Ishikawa (cell line): ENCODE measurements around the gene TBC1D22A.

Source experiments
- CEBPB ChIP-seq: IDR thresholded peaks from 2 replicates; pipeline ENCODE4 v1.6.1; 2012
- CREB1 ChIP-seq: IDR thresholded peaks from 2 replicates; pipeline ENCODE4 v1.6.1; 2012; ENCODE audit warnings: low read depth
- EGR1 ChIP-seq: IDR thresholded peaks from 2 replicates; pipeline ENCODE4 v1.6.1; 2012
- EP300 ChIP-seq: IDR thresholded peaks from 2 replicates; pipeline ENCODE4 v1.6.1; 2012; ENCODE audit warnings: borderline replicate concordance
- FOXM1 ChIP-seq: IDR thresholded peaks from 2 replicates; pipeline ENCODE4 v1.6.1; 2012; ENCODE audit warnings: low read depth, borderline replicate concordance
- NFIC ChIP-seq: IDR thresholded peaks from 2 replicates; pipeline ENCODE4 v1.6.1; 2012
- RAD21 ChIP-seq: IDR thresholded peaks from 2 replicates; pipeline ENCODE4 v1.6.1; 2012; ENCODE audit warnings: low read depth
- TAF1 ChIP-seq: IDR thresholded peaks from 2 replicates; pipeline ENCODE4 v1.6.1; 2012; ENCODE audit warnings: low read depth, mild to moderate bottlenecking
- TCF12 ChIP-seq: IDR thresholded peaks from 2 replicates; pipeline ENCODE4 v1.6.1; 2012; ENCODE audit warnings: low read depth
- TEAD4 ChIP-seq: IDR thresholded peaks from 2 replicates; pipeline ENCODE4 v1.6.1; 2012
- YY1 ChIP-seq: IDR thresholded peaks from 2 replicates; pipeline ENCODE4 v1.6.1; 2012; ENCODE audit warnings: low read depth
- ZBTB7A ChIP-seq: IDR thresholded peaks from 2 replicates; pipeline ENCODE4 v1.6.1; 2012; ENCODE audit warnings: low read depth
- TF ChIP-seq, protein P1 (sequence below): IDR thresholded peaks from 2 replicates; pipeline ENCODE4 v1.6.1; 2012; ENCODE audit warnings: low read depth, mild to moderate bottlenecking
- TF ChIP-seq, protein P2 (sequence below): IDR thresholded peaks from 2 replicates; pipeline ENCODE4 v1.6.1; 2012
- TF ChIP-seq, protein P3 (sequence below): IDR thresholded peaks from 2 replicates; pipeline ENCODE4 v1.6.1; 2012

Gene TBC1D22A

DNA sequence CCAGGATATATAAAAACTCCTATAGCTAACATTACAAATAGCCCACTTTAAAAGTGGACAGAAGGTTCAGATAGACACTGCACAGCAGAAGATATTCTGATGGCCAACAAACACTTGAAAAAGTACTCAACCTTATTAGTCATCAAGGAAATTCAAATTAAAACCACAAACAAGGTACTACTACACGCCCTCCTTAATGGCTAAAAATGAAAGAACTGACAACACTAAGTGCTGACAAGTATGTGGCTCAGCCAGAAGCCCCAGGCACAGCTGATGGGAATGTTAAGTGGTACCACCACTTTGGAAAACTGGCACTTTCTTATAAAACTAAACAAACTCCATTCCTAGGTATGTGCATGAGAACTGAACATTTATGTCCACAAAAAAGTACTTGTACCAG is 320.1 kb downstream of the TBC1D22A start:
- TF ChIP-seq TCF12: no peak
- TF ChIP-seq NFIC: no peak
- TF ChIP-seq FOXM1: no peak
- no peak for TF ChIP-seq EP300
- TF ChIP-seq, protein P1, sequence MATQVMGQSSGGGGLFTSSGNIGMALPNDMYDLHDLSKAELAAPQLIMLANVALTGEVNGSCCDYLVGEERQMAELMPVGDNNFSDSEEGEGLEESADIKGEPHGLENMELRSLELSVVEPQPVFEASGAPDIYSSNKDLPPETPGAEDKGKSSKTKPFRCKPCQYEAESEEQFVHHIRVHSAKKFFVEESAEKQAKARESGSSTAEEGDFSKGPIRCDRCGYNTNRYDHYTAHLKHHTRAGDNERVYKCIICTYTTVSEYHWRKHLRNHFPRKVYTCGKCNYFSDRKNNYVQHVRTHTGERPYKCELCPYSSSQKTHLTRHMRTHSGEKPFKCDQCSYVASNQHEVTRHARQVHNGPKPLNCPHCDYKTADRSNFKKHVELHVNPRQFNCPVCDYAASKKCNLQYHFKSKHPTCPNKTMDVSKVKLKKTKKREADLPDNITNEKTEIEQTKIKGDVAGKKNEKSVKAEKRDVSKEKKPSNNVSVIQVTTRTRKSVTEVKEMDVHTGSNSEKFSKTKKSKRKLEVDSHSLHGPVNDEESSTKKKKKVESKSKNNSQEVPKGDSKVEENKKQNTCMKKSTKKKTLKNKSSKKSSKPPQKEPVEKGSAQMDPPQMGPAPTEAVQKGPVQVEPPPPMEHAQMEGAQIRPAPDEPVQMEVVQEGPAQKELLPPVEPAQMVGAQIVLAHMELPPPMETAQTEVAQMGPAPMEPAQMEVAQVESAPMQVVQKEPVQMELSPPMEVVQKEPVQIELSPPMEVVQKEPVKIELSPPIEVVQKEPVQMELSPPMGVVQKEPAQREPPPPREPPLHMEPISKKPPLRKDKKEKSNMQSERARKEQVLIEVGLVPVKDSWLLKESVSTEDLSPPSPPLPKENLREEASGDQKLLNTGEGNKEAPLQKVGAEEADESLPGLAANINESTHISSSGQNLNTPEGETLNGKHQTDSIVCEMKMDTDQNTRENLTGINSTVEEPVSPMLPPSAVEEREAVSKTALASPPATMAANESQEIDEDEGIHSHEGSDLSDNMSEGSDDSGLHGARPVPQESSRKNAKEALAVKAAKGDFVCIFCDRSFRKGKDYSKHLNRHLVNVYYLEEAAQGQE: no peak
- no peak for TF ChIP-seq TAF1
- TF ChIP-seq YY1: no peak
- no peak for TF ChIP-seq EGR1
- TF ChIP-seq, protein P2, sequence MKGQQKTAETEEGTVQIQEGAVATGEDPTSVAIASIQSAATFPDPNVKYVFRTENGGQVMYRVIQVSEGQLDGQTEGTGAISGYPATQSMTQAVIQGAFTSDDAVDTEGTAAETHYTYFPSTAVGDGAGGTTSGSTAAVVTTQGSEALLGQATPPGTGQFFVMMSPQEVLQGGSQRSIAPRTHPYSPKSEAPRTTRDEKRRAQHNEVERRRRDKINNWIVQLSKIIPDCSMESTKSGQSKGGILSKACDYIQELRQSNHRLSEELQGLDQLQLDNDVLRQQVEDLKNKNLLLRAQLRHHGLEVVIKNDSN: no peak
- TF ChIP-seq CEBPB: no peak
- TF ChIP-seq RAD21: no peak
- TF ChIP-seq CREB1: no peak
- no peak for TF ChIP-seq TEAD4
- TF ChIP-seq, protein P3, sequence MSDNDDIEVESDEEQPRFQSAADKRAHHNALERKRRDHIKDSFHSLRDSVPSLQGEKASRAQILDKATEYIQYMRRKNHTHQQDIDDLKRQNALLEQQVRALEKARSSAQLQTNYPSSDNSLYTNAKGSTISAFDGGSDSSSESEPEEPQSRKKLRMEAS: no peak
- TF ChIP-seq ZBTB7A: no peak

DNA sequence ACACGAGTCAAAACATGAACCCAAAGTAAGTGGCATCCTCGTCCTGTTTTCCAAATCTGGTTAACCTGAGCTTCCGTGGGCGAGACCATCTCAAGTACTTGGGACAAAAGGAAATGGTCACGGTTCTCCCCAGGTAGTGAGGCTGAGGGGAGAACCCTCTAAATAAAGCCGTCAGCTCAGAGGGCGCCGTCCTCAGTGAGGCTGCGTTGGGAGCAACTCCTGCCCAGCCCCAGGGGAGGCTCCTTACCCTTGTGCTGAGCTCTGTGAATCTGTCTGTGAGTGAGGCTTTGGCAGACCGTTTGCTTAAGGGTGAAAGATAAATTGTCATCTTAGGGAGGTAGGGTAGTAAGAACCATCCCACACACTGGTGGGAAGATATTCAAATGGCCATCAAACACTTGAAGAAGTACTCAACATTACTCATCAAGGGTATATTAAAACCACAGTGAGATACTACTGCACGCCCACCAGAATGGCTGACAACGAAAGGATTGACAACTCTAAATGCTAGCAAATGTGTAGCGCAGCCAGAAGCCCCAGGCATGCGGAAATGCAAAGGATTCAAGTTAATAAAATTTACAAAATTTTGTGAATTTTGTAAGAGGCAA is 321.0 kb downstream of the TBC1D22A start:
- TF ChIP-seq TEAD4 (no peak), NFIC (no peak), RAD21 (no peak), TCF12 (no peak), ZBTB7A (no peak), CREB1 (no peak)

DNA sequence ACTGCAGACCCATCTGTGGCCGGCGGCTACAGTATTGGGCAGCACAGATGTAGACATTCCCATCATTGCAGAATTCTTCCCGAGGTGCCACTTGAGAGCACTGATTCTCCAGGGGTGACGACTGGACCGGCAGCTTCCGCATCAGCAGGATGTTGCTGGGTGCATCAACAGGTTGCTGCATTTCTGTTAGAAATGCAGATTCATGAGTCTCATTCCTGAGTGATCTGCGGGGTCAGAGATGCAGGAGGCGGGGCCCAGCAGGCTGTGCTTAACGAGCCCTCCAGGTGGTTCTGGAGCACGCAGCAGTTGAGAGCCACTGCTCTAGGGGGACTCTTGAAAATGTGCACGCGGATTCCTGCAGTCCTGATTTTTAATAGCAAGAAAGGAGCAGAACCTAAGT is 321.8 kb downstream of the TBC1D22A start:
- TF ChIP-seq, protein P2: no peak
- TF ChIP-seq, protein P3: no peak
- TF ChIP-seq NFIC (no peak), CREB1 (no peak), FOXM1 (no peak), YY1 (no peak), ZBTB7A (no peak), CEBPB (no peak), EGR1 (no peak), RAD21 (no peak), TEAD4 (no peak), EP300 (no peak), TAF1 (no peak)
- TF ChIP-seq, protein P1: no peak

DNA sequence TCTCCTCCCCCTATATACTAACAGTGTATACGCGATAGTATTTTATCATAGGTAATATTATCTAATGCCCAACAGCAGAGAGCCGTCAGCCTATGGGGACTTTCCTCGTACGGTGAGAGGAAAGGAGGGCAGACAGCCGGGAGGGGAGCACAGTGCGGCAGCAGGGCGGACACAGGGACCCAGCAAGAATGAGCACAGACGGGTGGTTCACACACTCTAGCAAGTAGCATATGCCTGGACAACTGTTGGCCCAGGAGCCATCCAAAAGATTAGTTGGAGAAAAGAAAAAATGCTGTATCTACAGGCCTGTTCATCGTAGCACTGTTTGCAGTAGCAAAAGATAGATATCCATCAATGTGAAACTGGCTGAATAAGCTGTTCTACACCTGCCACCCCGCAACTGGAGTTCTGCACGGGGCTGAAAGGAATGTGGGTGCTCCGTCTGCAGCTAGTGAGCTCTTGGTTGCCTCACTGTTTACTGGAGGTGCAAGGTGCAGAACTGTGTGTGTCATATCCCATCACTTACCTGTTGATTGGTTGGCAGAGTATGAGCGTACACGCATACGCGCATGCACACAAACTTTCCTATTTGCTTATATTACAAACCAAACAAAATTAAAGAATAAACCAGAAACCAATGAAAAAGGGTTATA is 324.3 kb downstream of the TBC1D22A start:
- TF ChIP-seq CREB1: no peak
- TF ChIP-seq TCF12: no peak
- no peak for TF ChIP-seq RAD21
- no peak for TF ChIP-seq NFIC
- no peak for TF ChIP-seq TEAD4
- TF ChIP-seq, protein P1: no peak
- no peak for TF ChIP-seq EP300
- TF ChIP-seq YY1: no peak
- TF ChIP-seq CEBPB: no peak
